Small intestine (tissue), 7 donors: Measurements from ENCODE around the gene INPP5B. TPM values are rescaled to one million over a fixed set of nuclear protein-coding genes. Genes with fewer than 3 reads are reported as not detected.

ENCODE experiments used
- DNase-seq, 2 donors: peaks; one replicate each; pipeline versions ENCODE4 v3.0.0 to v3.0.0-alpha.2; 2013
- FAIRE-seq: peaks from 2 replicates; lab custom pipeline; 2012; peaks lifted over from hg19 to GRCh38; lab: Jason Lieb, UNC
- H3K27ac ChIP-seq, 3 donors: one replicate each; pipeline ENCODE4 v1.5.1; 2013; ENCODE audit warnings: low read length in 2 of 3, mild to moderate bottlenecking in 2 of 3, control low read depth in 1 of 3, inconsistent platforms in 1 of 3, low read depth in 1 of 3, moderate library complexity in 1 of 3
- H3K27me3 ChIP-seq, 3 donors: one replicate each; pipeline ENCODE4 v1.6.1; 2013; ENCODE audit warnings: low read length in 3 of 3, inconsistent platforms in 1 of 3; ENCODE audit not compliant: control insufficient read depth in 3 of 3, insufficient read depth in 3 of 3
- H3K36me3 ChIP-seq, 3 donors: one replicate each; pipeline ENCODE4 v1.6.1; 2013; ENCODE audit warnings: low read length in 3 of 3, inconsistent platforms in 1 of 3, low read depth in 1 of 3, mild to moderate bottlenecking in 1 of 3, moderate library complexity in 1 of 3; ENCODE audit not compliant: control insufficient read depth in 3 of 3, insufficient read depth in 2 of 3
- H3K4me1 ChIP-seq, 3 donors: one replicate each; pipeline ENCODE4 v1.6.1; 2013; ENCODE audit warnings: low read length in 2 of 3, inconsistent platforms in 1 of 3, low read depth in 1 of 3, mild to moderate bottlenecking in 1 of 3, moderate library complexity in 1 of 3; ENCODE audit not compliant: control insufficient read depth in 3 of 3, insufficient read depth in 2 of 3
- H3K4me3 ChIP-seq, 3 donors: one replicate each; pipeline ENCODE4 v1.5.1; 2013; ENCODE audit warnings: low read length in 3 of 3, control low read depth in 1 of 3, inconsistent platforms in 1 of 3, low read depth in 1 of 3, mild to moderate bottlenecking in 1 of 3, moderate library complexity in 1 of 3
- H3K9me3 ChIP-seq, 2 donors: one replicate each; pipeline ENCODE4 v1.6.1; 2013; ENCODE audit warnings: low read depth in 1 of 2, low read length in 1 of 2; ENCODE audit not compliant: control insufficient read depth in 2 of 2, insufficient read depth in 1 of 2
- WGBS, 3 donors: extraction: QIAGEN DNeasy Blood & Tissue Kit; methylation state at CpG; one replicate each; pipeline ENCODE4 v1.1.7; 2013; 5-methylcytosine and 5-hydroxymethylcytosine counted together
- polyA plus RNA-seq, 4 donors: library from polyadenylated mRNA; stranded (reverse) in 3 of 4; unstranded in 1 of 4; fragments of 200-250 nt in 3 of 4; fragments of 120-200 nt in 1 of 4; gene quantifications; one replicate each; pipeline versions ENCODE4 v1.2.1 to v1.2.3, GENCODE V29; 2013
- donor health status: healthy with polysubstance abuse.
- donor health status: control.
- donor health status: control.
- donor health status: Bipolar disorder and iron deficiency.
- donor health status: healthy.

Gene INPP5B
- polyA plus RNA-seq, 4 donors, result 6.7 to 23.2 (median 9.2) TPM

DNA sequence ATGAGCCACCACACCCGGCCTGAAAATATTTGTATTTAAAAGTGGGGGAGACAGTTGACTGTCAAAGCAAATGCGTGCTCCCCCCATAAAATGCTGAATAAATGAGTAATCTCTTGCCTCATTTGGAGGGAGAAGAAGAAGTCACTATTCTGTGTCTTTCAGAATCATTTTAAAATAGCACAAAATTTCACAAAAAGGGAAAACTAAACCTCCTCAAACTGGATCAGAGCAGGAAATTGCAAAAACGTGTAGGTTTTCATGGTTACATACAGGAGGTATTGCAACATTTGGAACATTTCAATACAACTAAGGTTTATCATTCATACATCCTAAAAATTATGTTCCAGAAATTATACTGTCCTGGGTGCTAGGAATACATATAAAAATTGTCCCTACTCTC, 101.1 kb downstream of the INPP5B start:
- no peak for FAIRE-seq
- DNase-seq, result no peak
- H3K4me3 ChIP-seq, result no peak overlapping the region
- H3K9me3 ChIP-seq, result no peaks in the 10 kb centered on the region
- no peaks in the 10 kb centered on the region for H3K27me3 ChIP-seq
- 68 to 73% (median 69%) methylated on average over 3 of the region's 3 CpGs for WGBS, 3 donors
- H3K4me1 ChIP-seq, result peaks cover 0 to 11% (median 0%) of the 10 kb centered on the region in 3 donors
- no peak overlapping the region for H3K27ac ChIP-seq
- H3K36me3 ChIP-seq, result peaks cover 0 to 22% (median 7%) of the 10 kb centered on the region in 3 donors

DNA sequence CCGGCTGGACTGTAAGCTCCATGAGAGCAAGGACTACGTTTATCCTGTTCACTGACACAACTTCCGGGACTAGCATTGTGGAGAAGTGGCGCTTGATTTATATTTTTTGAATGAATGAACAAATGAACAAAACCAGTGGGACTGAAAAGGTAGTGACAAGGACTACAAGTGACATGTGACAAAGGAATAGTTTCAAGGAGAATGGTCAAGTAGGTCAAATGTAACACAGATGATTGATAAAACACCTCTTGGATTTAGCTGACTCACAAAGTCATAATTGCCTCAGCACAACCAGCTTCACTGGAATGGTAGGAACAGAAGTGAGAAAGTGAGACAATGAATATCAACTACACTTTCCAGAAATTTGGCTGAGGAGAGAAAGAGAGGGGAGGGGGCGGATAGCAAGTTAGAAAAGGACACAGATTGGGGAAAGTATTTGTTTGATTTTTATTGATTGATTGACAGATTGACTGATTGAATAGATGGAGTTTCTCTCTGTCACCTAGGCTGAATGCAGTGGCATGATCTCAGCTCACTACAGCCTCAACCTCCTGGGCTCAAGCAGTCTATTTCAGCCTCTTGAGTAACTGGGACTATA, 101.7 kb downstream of the INPP5B start:
- Histone ChIP-seq H3K9me3 (no peaks in the 10 kb centered on the region), H3K36me3 (peaks cover 0 to 23% (median 9%) of the 10 kb centered on the region in 3 donors), H3K27me3 (no peaks in the 10 kb centered on the region), H3K4me1 (peaks cover 0 to 11% (median 0%) of the 10 kb centered on the region in 3 donors), H3K27ac (no peak overlapping the region), H3K4me3 (no peak overlapping the region)
- WGBS, 3 donors, result 89 to 90% (median 90%) methylated on average over 5 of the region's 5 CpGs
- DNase-seq (no peak), FAIRE-seq (no peak)

DNA sequence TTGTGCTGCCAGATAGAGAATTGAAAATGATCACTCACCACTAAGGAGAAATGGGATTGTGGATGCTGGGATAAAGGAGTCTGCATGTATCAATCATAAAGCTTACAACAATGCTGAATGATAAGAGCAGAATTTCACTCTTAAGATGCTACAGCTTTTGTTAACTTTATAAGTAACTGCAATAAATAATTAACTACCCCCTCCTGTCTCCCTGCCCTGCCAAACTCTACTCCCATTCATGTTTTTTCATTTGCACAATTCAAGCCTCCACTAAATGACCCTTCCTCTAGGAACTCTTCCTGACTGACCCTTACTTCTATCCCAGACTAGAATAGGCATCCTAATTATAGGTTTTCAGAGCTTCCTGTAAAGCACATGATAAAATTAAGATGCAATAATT, 102.3 kb downstream of the INPP5B start:
- FAIRE-seq, result no peak
- Histone ChIP-seq H3K36me3 (peaks cover 3 to 23% (median 11%) of the 10 kb centered on the region in 3 donors), H3K4me1 (peaks cover 0 to 11% (median 0%) of the 10 kb centered on the region in 3 donors)

DNA sequence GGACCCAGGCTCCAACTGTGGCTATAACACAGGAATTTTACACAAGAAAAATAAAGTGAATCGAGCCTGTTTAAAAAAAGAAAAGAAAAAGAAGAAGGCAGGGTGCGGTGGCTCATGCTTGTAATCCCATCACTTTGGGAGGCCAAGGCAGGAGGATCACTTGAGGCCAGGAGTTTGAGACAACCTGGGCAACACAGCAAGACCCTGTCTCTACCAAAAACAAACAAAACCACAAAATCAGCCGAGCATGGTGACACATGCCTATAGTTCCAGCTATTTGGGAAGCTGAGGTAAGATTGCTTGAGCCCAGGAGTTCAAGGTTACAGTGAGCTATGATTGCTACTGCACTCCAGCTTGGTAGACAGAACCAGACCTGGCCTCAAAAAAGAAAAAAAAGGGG, 105.2 kb downstream of the INPP5B start:
- 88 to 92% (median 91%) methylated on average over 3 of the region's 3 CpGs for WGBS, 3 donors
- peaks cover 8 to 25% (median 17%) of the 10 kb centered on the region in 3 donors for H3K36me3 ChIP-seq

More for the DNA sequence above, 102.3 kb downstream of the INPP5B start:
- H3K27me3 ChIP-seq, result no peaks in the 10 kb centered on the region
- H3K4me3 ChIP-seq, result no peak overlapping the region
- no peak overlapping the region for H3K27ac ChIP-seq
- no peaks in the 10 kb centered on the region for H3K9me3 ChIP-seq
- no peak for DNase-seq

DNA sequence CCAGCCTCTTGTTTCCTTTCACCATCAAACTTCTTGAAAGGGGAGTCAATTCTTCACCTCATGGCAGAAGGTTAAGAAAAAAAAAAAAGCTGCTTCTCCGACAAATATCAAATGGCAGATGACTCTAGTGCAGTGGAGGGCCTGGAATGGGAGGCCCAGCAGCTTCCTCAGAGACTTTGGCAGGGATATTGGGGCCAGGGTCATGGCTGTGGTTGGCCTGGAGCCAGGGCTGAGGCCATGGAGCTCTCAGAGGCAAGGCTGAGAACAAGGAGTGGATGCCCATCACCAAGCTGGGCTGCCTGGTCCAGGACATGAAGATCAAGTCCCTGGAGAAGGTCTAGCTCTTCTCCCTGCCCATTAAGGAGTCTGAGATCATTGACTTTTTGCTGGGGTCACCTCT, 106.1 kb downstream of the INPP5B start:
- Histone ChIP-seq H3K36me3 (peaks cover 8 to 25% (median 17%) of the 10 kb centered on the region in 3 donors), H3K4me3 (no peak overlapping the region), H3K4me1 (peaks cover 0 to 2% (median 0%) of the 10 kb centered on the region in 3 donors), H3K9me3 (no peaks in the 10 kb centered on the region), H3K27ac (no peak overlapping the region), H3K27me3 (no peaks in the 10 kb centered on the region)
- FAIRE-seq, result no peak
- DNase-seq, result no peak
- WGBS, 3 donors, result 87 to 93% (median 92%) methylated on average over 1 of the region's 1 CpG

More for the DNA sequence above, 105.2 kb downstream of the INPP5B start:
- Histone ChIP-seq H3K9me3 (no peaks in the 10 kb centered on the region), H3K4me1 (peaks cover 0 to 6% (median 0%) of the 10 kb centered on the region in 3 donors), H3K27ac (no peak overlapping the region), H3K27me3 (no peaks in the 10 kb centered on the region), H3K4me3 (no peak overlapping the region)
- FAIRE-seq (no peak), DNase-seq (no peak)

GRCh38 chr1:37839676-37840075, 107.2 kb downstream of the INPP5B start:
- no peaks in the 10 kb centered on the region for H3K9me3 ChIP-seq
- peaks cover 0 to 2% (median 0%) of the 10 kb centered on the region in 3 donors for H3K4me1 ChIP-seq
- no peak for DNase-seq
- H3K27ac ChIP-seq, result no peak overlapping the region
- FAIRE-seq, result no peak
- no peaks in the 10 kb centered on the region for H3K27me3 ChIP-seq
- WGBS, 3 donors, result 94 to 95% (median 94%) methylated on average over 10 of the region's 10 CpGs
- H3K36me3 ChIP-seq, result peaks cover 8 to 23% (median 19%) of the 10 kb centered on the region in 3 donors
- no peak overlapping the region for H3K4me3 ChIP-seq

GRCh38 chr1:37836788-37837187, 110.1 kb downstream of the INPP5B start:
- DNase-seq (no peak), FAIRE-seq (no peak)
- peaks cover 17 to 31% (median 18%) of the 10 kb centered on the region in 3 donors for H3K36me3 ChIP-seq
- H3K4me3 ChIP-seq, result no peak overlapping the region
- WGBS, 3 donors, result 67 to 94% (median 82%) methylated on average over 3 of the region's 3 CpGs
- no peaks in the 10 kb centered on the region for H3K9me3 ChIP-seq
- no peak overlapping the region for H3K27ac ChIP-seq
- no peaks in the 10 kb centered on the region for H3K4me1 ChIP-seq
- no peaks in the 10 kb centered on the region for H3K27me3 ChIP-seq

DNA sequence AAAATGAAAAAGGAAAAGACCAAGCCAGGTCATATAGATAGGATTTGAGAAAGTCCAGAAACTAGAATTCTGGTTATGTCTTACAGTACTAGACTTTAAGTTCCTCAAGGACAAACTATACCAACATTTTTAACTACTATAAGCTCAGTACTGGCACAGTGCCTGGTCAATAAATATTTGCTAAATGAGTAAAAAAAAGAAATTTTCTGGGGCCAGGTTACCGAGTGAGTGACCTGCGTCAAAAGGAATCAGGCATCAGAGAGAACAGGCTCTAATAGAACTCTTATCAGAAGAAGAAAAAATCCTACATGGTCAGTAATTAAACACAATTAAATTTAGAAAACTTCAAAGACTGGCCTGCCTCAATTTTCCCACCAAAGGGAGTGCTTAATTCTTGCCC, 115.0 kb downstream of the INPP5B start:
- no peaks in the 10 kb centered on the region for H3K27me3 ChIP-seq
- H3K36me3 ChIP-seq, result peaks cover 6 to 19% (median 10%) of the 10 kb centered on the region in 3 donors
- 75 to 93% (median 86%) methylated on average over 2 of the region's 2 CpGs for WGBS, 3 donors
- H3K4me1 ChIP-seq, result no peaks in the 10 kb centered on the region
- no peak for DNase-seq
- no peak for FAIRE-seq
- no peaks in the 10 kb centered on the region for H3K9me3 ChIP-seq
- no peak overlapping the region for H3K27ac ChIP-seq
- no peak overlapping the region for H3K4me3 ChIP-seq

DNA sequence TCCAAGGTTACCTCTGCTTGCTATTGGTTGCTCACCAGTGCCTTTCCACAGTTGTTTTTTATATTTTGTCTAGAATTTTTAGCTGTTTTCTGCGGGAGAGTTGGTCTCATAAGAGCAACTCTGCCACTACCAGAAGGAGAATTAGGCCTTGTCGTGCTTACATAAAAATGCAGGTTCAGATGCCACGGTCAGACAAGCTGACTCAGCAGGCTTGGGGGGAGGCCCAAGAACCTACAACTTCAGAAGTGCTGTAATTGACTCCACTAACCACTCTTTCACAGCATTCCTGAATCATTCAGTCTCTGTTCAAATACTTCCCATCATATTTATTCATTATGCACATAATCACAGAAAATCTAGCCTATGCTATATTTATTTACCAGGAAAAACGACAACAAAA, 115.7 kb downstream of the INPP5B start:
- FAIRE-seq, result no peak
- H3K9me3 ChIP-seq, result no peaks in the 10 kb centered on the region
- no peaks in the 10 kb centered on the region for H3K4me1 ChIP-seq
- H3K27me3 ChIP-seq, result no peaks in the 10 kb centered on the region
- H3K4me3 ChIP-seq, result no peak overlapping the region
- DNase-seq, result no peak
- WGBS, 3 donors, result 94 to 100% (median 94%) methylated on average over 4 of the region's 4 CpGs
- no peak overlapping the region for H3K27ac ChIP-seq
- peaks cover 6 to 21% (median 10%) of the 10 kb centered on the region in 3 donors for H3K36me3 ChIP-seq
